Neural cell (in vitro differentiated cells): ENCODE results near the gene PER1. TPM values are rescaled to one million over a fixed set of nuclear protein-coding genes. Genes with fewer than 3 reads are reported as not detected.
A peak's percentile ranks its signal among the peaks of the same experiment; 100 is the strongest.

Experiments
- H2AFZ ChIP-seq: fragments of 200-600, 300-800 bp; sonication (generic), shearing (Covaris generic); 2 replicates; pipeline ENCODE4 v1.6.0; 2014; ENCODE audit warnings: low read depth, mild to moderate bottlenecking, antibody characterized with exemption, low read length, moderate library complexity
- H3F3A ChIP-seq: fragments of 200-600 bp; shearing (Covaris generic); 2 replicates; pipeline ENCODE4 v1.6.1; 2016; ENCODE audit warnings: mild to moderate bottlenecking, moderate library complexity, mixed read lengths, antibody characterized with exemption, low read length; ENCODE audit not compliant: insufficient read depth, poor library complexity, severe bottlenecking
- H3K27ac ChIP-seq: fragments of 200-600, 300-800 bp; sonication (generic), shearing (Covaris generic); 2 replicates; pipeline ENCODE4 v1.5.1; 2014; ENCODE audit warnings: mild to moderate bottlenecking, low read length, moderate library complexity
- H3K27me3 ChIP-seq: fragments of 300-800, 200-600 bp; sonication (generic), shearing (Covaris generic); 2 replicates; pipeline ENCODE4 v1.6.0; 2014; ENCODE audit warnings: mild to moderate bottlenecking, low read depth, low read length, moderate library complexity; ENCODE audit not compliant: insufficient read depth
- H3K36me3 ChIP-seq: fragments of 300-800, 200-600 bp; sonication (generic), shearing (Covaris generic); 2 replicates; pipeline ENCODE4 v1.5.1; 2014; ENCODE audit warnings: mild to moderate bottlenecking, antibody characterized with exemption, low read length, moderate library complexity; ENCODE audit not compliant: insufficient read depth
- H3K4me2 ChIP-seq: fragments of 300-800, 200-600 bp; sonication (generic), shearing (Covaris generic); 2 replicates; pipeline ENCODE4 v1.6.0; 2014; ENCODE audit warnings: mild to moderate bottlenecking, low read length
- H3K4me3 ChIP-seq: fragments of 300-800, 200-600 bp; sonication (generic), shearing (Covaris generic); 2 replicates; pipeline ENCODE4 v1.5.1; 2014; ENCODE audit warnings: mild to moderate bottlenecking, low read length, moderate library complexity
- H3K79me2 ChIP-seq: fragments of 200-600 bp; shearing (Covaris generic); replicated peaks from 2 replicates; pipeline ENCODE4 v1.6.0; 2014; ENCODE audit warnings: mild to moderate bottlenecking, low read length, moderate library complexity; ENCODE audit not compliant: insufficient read depth
- H3K9ac ChIP-seq: fragments of 300-800, 200-600 bp; sonication (generic), shearing (Covaris generic); 2 replicates; pipeline ENCODE4 v1.6.1; 2016; ENCODE audit warnings: mild to moderate bottlenecking, low read length, mixed read lengths
- H3K9me2 ChIP-seq: fragments of 200-600 bp; shearing (Covaris generic); 2 replicates; pipeline ENCODE4 v1.6.1; 2016; ENCODE audit warnings: mild to moderate bottlenecking, low read length, mixed read lengths; ENCODE audit not compliant: insufficient read depth
- H3K9me3 ChIP-seq: fragments of 200-600, 300-800 bp; sonication (generic), shearing (Covaris generic); 2 replicates; pipeline ENCODE4 v1.6.1; 2016; ENCODE audit warnings: mild to moderate bottlenecking, mixed run types, low read length, moderate library complexity, mixed read lengths
- H4K20me1 ChIP-seq: fragments of 200-600 bp; shearing (Covaris generic); 2 replicates; pipeline ENCODE4 v1.6.1; 2016; ENCODE audit warnings: mild to moderate bottlenecking, mixed run types; ENCODE audit not compliant: insufficient read depth
- CTCF ChIP-seq: fragments of 450-650 bp; IDR thresholded peaks from 2 replicates; pipeline ENCODE4 v1.5.1; 2014; ENCODE audit warnings: antibody characterized with exemption, mild to moderate bottlenecking, moderate library complexity; ENCODE audit not compliant: poor library complexity, severe bottlenecking
- EP300 ChIP-seq: fragments of 450-650 bp; conservative IDR thresholded peaks from 2 replicates; pipeline ENCODE4 v1.6.1; 2014; ENCODE audit warnings: antibody characterized with exemption, mild to moderate bottlenecking, moderate library complexity; ENCODE audit not compliant: poor library complexity, severe bottlenecking
- EZH2 ChIP-seq: fragments of 200-600, 300-800 bp; shearing (Covaris generic), sonication (generic); IDR thresholded peaks from 2 replicates; pipeline ENCODE4 v1.6.1; 2014; ENCODE audit warnings: antibody characterized with exemption, low read length, borderline replicate concordance, mild to moderate bottlenecking; ENCODE audit not compliant: insufficient read depth, poor library complexity, severe bottlenecking
- MXI1 ChIP-seq: fragments of 450-650 bp; conservative IDR thresholded peaks from 2 replicates; pipeline ENCODE4 v1.6.1; 2014; ENCODE audit warnings: antibody characterized with exemption, mild to moderate bottlenecking; ENCODE audit not compliant: poor library complexity, severe bottlenecking
- POLR2AphosphoS5 ChIP-seq: IDR thresholded peaks from 2 replicates; pipeline ENCODE4 v1.6.1; 2012
- RAD21 ChIP-seq: fragments of 450-650 bp; conservative IDR thresholded peaks from 2 replicates; pipeline ENCODE4 v1.6.1; 2014; ENCODE audit warnings: antibody characterized with exemption, mild to moderate bottlenecking, moderate library complexity
- REST ChIP-seq: IDR thresholded peaks from 2 replicates; pipeline ENCODE4 v1.6.1; 2012; ENCODE audit warnings: borderline replicate concordance
- SMC3 ChIP-seq: fragments of 450-650 bp; conservative IDR thresholded peaks from 2 replicates; pipeline ENCODE4 v1.6.1; 2014; ENCODE audit warnings: antibody characterized with exemption, mild to moderate bottlenecking, moderate library complexity; ENCODE audit not compliant: poor library complexity
- TAF1 ChIP-seq: IDR thresholded peaks from 2 replicates; pipeline ENCODE4 v1.6.1; 2012; ENCODE audit warnings: low read depth
- polyA plus RNA-seq: library from polyadenylated mRNA; depleted of rRNA; stranded (reverse); fragments of >200 nt; gene quantifications from 2 replicates; pipeline ENCODE4 v1.2.3, GENCODE V29; 2014

Gene PER1
- polyA plus RNA-seq, 1 donor from 2014 or later = 1.9 TPM

- H4K20me1 ChIP-seq = peaks cover 11% of the 10 kb centered on the region
- H3K36me3 ChIP-seq = no peaks in the 10 kb centered on the region
- no peaks in the 10 kb centered on the region for H3K9me3 ChIP-seq
- peaks cover 45% of the 10 kb centered on the region for H3K79me2 ChIP-seq
- H3K27me3 ChIP-seq = no peaks in the 10 kb centered on the region
- H2AFZ ChIP-seq = no peak overlapping the region
- H3K4me3 ChIP-seq = peak overlapping the region; percentile 94
- no peaks in the 10 kb centered on the region for H3K9me2 ChIP-seq
- no peak overlapping the region for H3K4me2 ChIP-seq
- TF ChIP-seq RAD21 = peak; percentile 68
- TF ChIP-seq TAF1 = no peak
- TF ChIP-seq POLR2AphosphoS5 = peak; percentile 12
- TF ChIP-seq SMC3 = peak; percentile 77
- no peak for TF ChIP-seq EZH2
- peak; percentile 29 for TF ChIP-seq MXI1
- peak; percentile 79 for TF ChIP-seq CTCF
- TF ChIP-seq EP300 = no peak
- TF ChIP-seq REST = no peak
- no peaks in the 10 kb centered on the region for H3F3A ChIP-seq
- peak overlapping the region; percentile 42 for H3K27ac ChIP-seq
- no peak overlapping the region for H3K9ac ChIP-seq
Measured at GRCh38 chr17:8158267-8159031, 6.2 kb upstream of the PER1 start.

- H3K4me3 ChIP-seq = peak overlapping the region; percentile 67
- no peaks in the 10 kb centered on the region for H3K9me2 ChIP-seq
- no peak overlapping the region for H2AFZ ChIP-seq
- H3K9me3 ChIP-seq = no peaks in the 10 kb centered on the region
- H4K20me1 ChIP-seq = peaks cover 10% of the 10 kb centered on the region
- peak overlapping the region; percentile 94 for H3K27ac ChIP-seq
- peak overlapping the region; percentile 92 for H3K4me2 ChIP-seq
- H3K27me3 ChIP-seq = no peaks in the 10 kb centered on the region
- peaks cover 6% of the 10 kb centered on the region for H3F3A ChIP-seq
- peak overlapping the region; percentile 76 for H3K9ac ChIP-seq
- H3K36me3 ChIP-seq = no peaks in the 10 kb centered on the region
- no peak for TF ChIP-seq EZH2
- TF ChIP-seq REST = peak; percentile 59
- peak; percentile 93 for TF ChIP-seq EP300
- peak; percentile 83 for TF ChIP-seq POLR2AphosphoS5
- peak; percentile 28 for TF ChIP-seq CTCF
- no peak for TF ChIP-seq RAD21
- peak; percentile 93 for TF ChIP-seq MXI1
- TF ChIP-seq SMC3 = no peak
- peak; percentile 76 for TF ChIP-seq TAF1
- H3K79me2 ChIP-seq = peaks cover 27% of the 10 kb centered on the region
Measured at GRCh38 chr17:8156246-8156992, 4.2 kb upstream of the PER1 start.
